Esophagus muscularis mucosa (tissue), 3 donors: ENCODE data around the gene TCEANC.

Experiments used
- CTCF ChIP-seq, 3 experiments: fragments of 200-600 bp in 2 of 3; fragments of 450-650 bp in 1 of 3; sonication (generic) in 2 of 3; IDR thresholded peaks; one replicate each; pipeline ENCODE4 v1.5.1; 2017 to 2019; ENCODE audit warnings: antibody characterized with exemption in 3 of 3, mild to moderate bottlenecking in 2 of 3, moderate library complexity in 1 of 3
- POLR2A ChIP-seq: fragments of 450-650 bp; IDR thresholded peaks from one replicate; pipeline ENCODE4 v1.6.1; 2017; ENCODE audit warnings: antibody characterized with exemption, moderate library complexity, mild to moderate bottlenecking, low read depth
- POLR2AphosphoS5 ChIP-seq, 2 donors: sonication (generic); formaldehyde crosslinking; IDR thresholded peaks; one replicate each; pipeline ENCODE4 v1.6.1; 2017; ENCODE audit warnings: antibody characterized with exemption in 2 of 2

GRCh38 chrX:13655674-13656073 lies 2.7 kb downstream of the TCEANC start:
- TF ChIP-seq POLR2A: no peak
- TF ChIP-seq CTCF (IDR thresholded peaks at IDR 0.05): no peak
- TF ChIP-seq POLR2AphosphoS5 (IDR thresholded peaks at IDR 0.05): no peak
